Measurements from ENCODE around the gene PDZRN3. TPM values are rescaled to one million over a fixed set of nuclear protein-coding genes. Genes with fewer than 3 reads are reported as not detected.

The PDZRN3 gene
- polyA plus RNA-seq, 1 of the 3 experiments (the other 2 are of a cell fraction): 10.3 TPM

DNA sequence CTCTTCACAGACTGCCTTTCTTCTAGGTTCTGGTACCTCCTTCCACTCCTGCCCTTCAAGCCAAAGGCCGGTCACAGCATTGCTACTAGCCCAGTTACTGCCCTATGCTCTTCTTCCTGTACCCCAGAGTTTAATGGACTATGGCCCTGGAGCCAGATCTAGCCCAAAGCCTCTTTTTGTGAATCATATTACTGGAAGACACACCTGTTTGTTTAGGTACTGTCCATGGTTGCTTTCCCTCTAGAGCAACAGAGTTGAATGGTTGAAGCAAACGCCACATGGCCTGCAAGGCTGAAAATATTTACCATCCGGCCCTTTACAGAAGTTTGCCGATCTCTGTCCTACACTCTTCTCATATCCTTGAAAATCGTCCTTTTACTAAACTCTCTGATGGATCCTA lies 47.0 kb downstream of the PDZRN3 start:
- H3K9me3 ChIP-seq: no peaks in the 10 kb centered on the region
- H2AFZ ChIP-seq (ENCODE audit: low read depth): no peak overlapping the region
- peaks cover 18% of the 10 kb centered on the region for H3F3A ChIP-seq (replicated peaks; ENCODE audit: insufficient read depth)
- ChIA-PET POLR2A (no interaction called here), CTCF (no interaction called here)
- no peak for TF ChIP-seq TCF12 (IDR thresholded peaks at IDR 0.05)
- TF ChIP-seq, protein P1, sequence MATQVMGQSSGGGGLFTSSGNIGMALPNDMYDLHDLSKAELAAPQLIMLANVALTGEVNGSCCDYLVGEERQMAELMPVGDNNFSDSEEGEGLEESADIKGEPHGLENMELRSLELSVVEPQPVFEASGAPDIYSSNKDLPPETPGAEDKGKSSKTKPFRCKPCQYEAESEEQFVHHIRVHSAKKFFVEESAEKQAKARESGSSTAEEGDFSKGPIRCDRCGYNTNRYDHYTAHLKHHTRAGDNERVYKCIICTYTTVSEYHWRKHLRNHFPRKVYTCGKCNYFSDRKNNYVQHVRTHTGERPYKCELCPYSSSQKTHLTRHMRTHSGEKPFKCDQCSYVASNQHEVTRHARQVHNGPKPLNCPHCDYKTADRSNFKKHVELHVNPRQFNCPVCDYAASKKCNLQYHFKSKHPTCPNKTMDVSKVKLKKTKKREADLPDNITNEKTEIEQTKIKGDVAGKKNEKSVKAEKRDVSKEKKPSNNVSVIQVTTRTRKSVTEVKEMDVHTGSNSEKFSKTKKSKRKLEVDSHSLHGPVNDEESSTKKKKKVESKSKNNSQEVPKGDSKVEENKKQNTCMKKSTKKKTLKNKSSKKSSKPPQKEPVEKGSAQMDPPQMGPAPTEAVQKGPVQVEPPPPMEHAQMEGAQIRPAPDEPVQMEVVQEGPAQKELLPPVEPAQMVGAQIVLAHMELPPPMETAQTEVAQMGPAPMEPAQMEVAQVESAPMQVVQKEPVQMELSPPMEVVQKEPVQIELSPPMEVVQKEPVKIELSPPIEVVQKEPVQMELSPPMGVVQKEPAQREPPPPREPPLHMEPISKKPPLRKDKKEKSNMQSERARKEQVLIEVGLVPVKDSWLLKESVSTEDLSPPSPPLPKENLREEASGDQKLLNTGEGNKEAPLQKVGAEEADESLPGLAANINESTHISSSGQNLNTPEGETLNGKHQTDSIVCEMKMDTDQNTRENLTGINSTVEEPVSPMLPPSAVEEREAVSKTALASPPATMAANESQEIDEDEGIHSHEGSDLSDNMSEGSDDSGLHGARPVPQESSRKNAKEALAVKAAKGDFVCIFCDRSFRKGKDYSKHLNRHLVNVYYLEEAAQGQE (IDR thresholded peaks at IDR 0.05; ENCODE audit: low read depth, low read length): peak; percentile 83
- TF ChIP-seq FOSL2 (IDR thresholded peaks at IDR 0.05; ENCODE audit: borderline replicate concordance, low read depth): no peak
- no peak for TF ChIP-seq YY1 (IDR thresholded peaks at IDR 0.05; ENCODE audit: low read depth)
- no peak for TF ChIP-seq TEAD4 (IDR thresholded peaks at IDR 0.05; ENCODE audit: borderline replicate concordance, insufficient read depth)
- TF ChIP-seq, protein P2, sequence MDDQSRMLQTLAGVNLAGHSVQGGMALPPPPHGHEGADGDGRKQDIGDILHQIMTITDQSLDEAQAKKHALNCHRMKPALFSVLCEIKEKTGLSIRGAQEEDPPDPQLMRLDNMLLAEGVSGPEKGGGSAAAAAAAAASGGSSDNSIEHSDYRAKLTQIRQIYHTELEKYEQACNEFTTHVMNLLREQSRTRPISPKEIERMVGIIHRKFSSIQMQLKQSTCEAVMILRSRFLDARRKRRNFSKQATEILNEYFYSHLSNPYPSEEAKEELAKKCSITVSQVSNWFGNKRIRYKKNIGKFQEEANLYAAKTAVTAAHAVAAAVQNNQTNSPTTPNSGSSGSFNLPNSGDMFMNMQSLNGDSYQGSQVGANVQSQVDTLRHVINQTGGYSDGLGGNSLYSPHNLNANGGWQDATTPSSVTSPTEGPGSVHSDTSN (IDR thresholded peaks at IDR 0.05): no peak
- TF ChIP-seq ELF1 (IDR thresholded peaks at IDR 0.05): no peak
- TF ChIP-seq GABPA (IDR thresholded peaks at IDR 0.05; ENCODE audit: low read depth): no peak
- H3K4me1 ChIP-seq (ENCODE audit: control insufficient read depth in 1 of 2, insufficient read depth in 2 of 2, low read depth in 1 of 2, low read length in 1 of 2): peaks cover 9 to 14% of the 10 kb centered on the region in 2 experiments; a peak in 3 of 4 replicates
- H4K20me1 ChIP-seq (ENCODE audit: insufficient read depth): peaks cover 35% of the 10 kb centered on the region; the same call in 1 of the 2 replicates
- H3K4me3 ChIP-seq (ENCODE audit: low read depth in 2 of 2, low read length in 1 of 2): no peak overlapping the region
- no peak for DNase-seq
- no peaks in the 10 kb centered on the region for H3K27me3 ChIP-seq (ENCODE audit: insufficient read depth)
- H3K79me2 ChIP-seq (ENCODE audit: insufficient read depth): peaks cover 45% of the 10 kb centered on the region
- no peak overlapping the region for H3K4me2 ChIP-seq
- H3K27ac ChIP-seq (ENCODE audit: low read depth in 2 of 2, low read length in 1 of 2): peak overlapping the region in 1 of 2 experiments; percentile 76; a peak in 2 of 4 replicates
- no peak overlapping the region for H3K9ac ChIP-seq
- peaks cover 0 to 12% of the 10 kb centered on the region in 2 experiments for H3K36me3 ChIP-seq (replicated peaks in 1 of 2; ENCODE audit: control insufficient read depth in 1 of 2, insufficient read depth in 2 of 2, low read length in 1 of 2)
- H3K9me2 ChIP-seq: no peaks in the 10 kb centered on the region
- WGBS (ENCODE audit: low lambda C conversion rate): 90% methylated on average over 5 of the region's 5 CpGs

DNA sequence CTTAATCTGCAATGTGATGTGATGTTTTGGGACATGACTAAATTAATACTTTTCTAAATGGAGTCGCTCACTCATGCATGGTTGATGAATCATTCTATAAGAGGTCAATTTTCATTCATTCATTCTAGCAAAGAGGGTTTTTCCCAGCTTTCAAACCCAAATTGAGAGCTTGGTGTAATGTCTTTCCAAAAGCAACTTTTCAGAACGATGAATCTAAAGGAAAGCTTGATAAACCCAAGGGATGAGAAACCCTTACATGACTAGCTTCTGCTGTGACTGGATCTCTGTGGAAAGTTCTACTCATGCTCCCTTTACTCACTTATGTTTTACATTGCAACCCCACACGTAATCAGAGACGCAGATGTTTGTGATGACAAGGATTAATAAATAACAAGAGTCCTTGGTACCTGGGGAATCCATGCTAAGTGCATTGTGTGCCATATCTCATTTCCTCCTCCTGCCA lies 47.7 kb downstream of the PDZRN3 start:
- Histone ChIP-seq H4K20me1 (ENCODE audit: insufficient read depth) (peaks cover 36% of the 10 kb centered on the region; the same call in 1 of the 2 replicates), H3K4me3 (ENCODE audit: low read depth in 2 of 2, low read length in 1 of 2) (0 out of 4 replicates have a peak overlapping the region, but pooled peaks of 1 of the 2 experiments have one; percentile 2), H3K4me1 (ENCODE audit: control insufficient read depth in 1 of 2, insufficient read depth in 2 of 2, low read depth in 1 of 2, low read length in 1 of 2) (peaks cover 12 to 14% of the 10 kb centered on the region in 2 experiments; a peak in 3 of 4 replicates), H2AFZ (ENCODE audit: low read depth) (no peak overlapping the region), H3K27ac (ENCODE audit: low read depth in 2 of 2, low read length in 1 of 2) (peak overlapping the region in 1 of 2 experiments; percentile 76; a peak in 2 of 4 replicates), H3K9ac (no peak overlapping the region; the same call in 1 of the 2 replicates), H3F3A (replicated peaks; ENCODE audit: insufficient read depth) (peaks cover 18% of the 10 kb centered on the region), H3K4me2 (no peak overlapping the region), H3K36me3 (replicated peaks in 1 of 2; ENCODE audit: control insufficient read depth in 1 of 2, insufficient read depth in 2 of 2, low read length in 1 of 2) (peaks cover 0 to 12% of the 10 kb centered on the region in 2 experiments), H3K9me2 (no peaks in the 10 kb centered on the region), H3K79me2 (ENCODE audit: insufficient read depth) (peaks cover 49% of the 10 kb centered on the region), H3K9me3 (no peaks in the 10 kb centered on the region), H3K27me3 (ENCODE audit: insufficient read depth) (no peaks in the 10 kb centered on the region)
- ChIA-PET CTCF (no interaction called here), POLR2A (no interaction called here)
- WGBS (ENCODE audit: low lambda C conversion rate): 22% methylated on average over 4 of the region's 4 CpGs
- TF ChIP-seq JUND (IDR thresholded peaks at IDR 0.05) (peak; percentile 48), RXRA (IDR thresholded peaks at IDR 0.05; ENCODE audit: borderline replicate concordance, low read depth) (0 out of 2 replicates have a peak, but pooled peaks have one; percentile 22), TAF1 (IDR thresholded peaks at IDR 0.05; ENCODE audit: borderline replicate concordance, low read depth, low read length) (no peak), MEF2A (IDR thresholded peaks at IDR 0.05; ENCODE audit: borderline replicate concordance, low read depth) (no peak), EP300 (IDR thresholded peaks at IDR 0.05; ENCODE audit: borderline replicate concordance in 1 of 2, low read depth in 1 of 2, low read length in 1 of 2) (peak in 1 of 2 experiments; percentile 38; a peak in 1 of 4 replicates), FOSL2 (IDR thresholded peaks at IDR 0.05; ENCODE audit: borderline replicate concordance, low read depth) (peak; percentile 60; the same call in 1 of the 2 replicates)
- TF ChIP-seq, protein P3, sequence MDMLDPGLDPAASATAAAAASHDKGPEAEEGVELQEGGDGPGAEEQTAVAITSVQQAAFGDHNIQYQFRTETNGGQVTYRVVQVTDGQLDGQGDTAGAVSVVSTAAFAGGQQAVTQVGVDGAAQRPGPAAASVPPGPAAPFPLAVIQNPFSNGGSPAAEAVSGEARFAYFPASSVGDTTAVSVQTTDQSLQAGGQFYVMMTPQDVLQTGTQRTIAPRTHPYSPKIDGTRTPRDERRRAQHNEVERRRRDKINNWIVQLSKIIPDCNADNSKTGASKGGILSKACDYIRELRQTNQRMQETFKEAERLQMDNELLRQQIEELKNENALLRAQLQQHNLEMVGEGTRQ (IDR thresholded peaks at IDR 0.05; ENCODE audit: borderline replicate concordance, low read depth, low read length): no peak
- TF ChIP-seq, protein P2 (IDR thresholded peaks at IDR 0.05): peak; percentile 57
- DNase-seq: no peak

Data from SK-N-SH (cell line).